Activated CD4-positive, alpha-beta memory T cell treated with anti-CD3 and anti-CD28 coated beads, Interleukin-2, amount 10 ng/mL, durations not matched to agents 7 days and 5 days (primary cell): ENCODE results near the gene LONRF2. TPM values are rescaled to one million over a fixed set of nuclear protein-coding genes. Genes with fewer than 3 reads are reported as not detected.

Source experiments
- CTCF ChIA-PET: fragments of 350-600 bp; sonication (Branson Sonifier 250); formaldehyde crosslinking; loops from one replicate; lab custom pipeline; 2021; ENCODE audit warnings: antibody characterized with exemption, inconsistent platforms; lab: Charles Lee
- POLR2A ChIA-PET: fragments of 350-600 bp; sonication (Branson Sonifier 250); formaldehyde crosslinking; loops from one replicate; lab custom pipeline; 2021; ENCODE audit warnings: antibody characterized with exemption; lab: Charles Lee
- DNase-seq: peaks from one replicate; pipeline ENCODE4 v3.0.0-alpha.2; 2020
- H3K27ac Mint-ChIP-seq: one replicate; pipeline ENCODE4 v1.8.0; 2021; ENCODE audit warnings: mild to moderate bottlenecking, mixed read lengths
- H3K27me3 Mint-ChIP-seq: one replicate; pipeline ENCODE4 v1.8.0; 2021; ENCODE audit warnings: mixed read lengths
- H3K36me3 Mint-ChIP-seq: one replicate; pipeline ENCODE4 v1.8.0; 2021; ENCODE audit warnings: low read depth, mixed read lengths
- H3K4me1 Mint-ChIP-seq: one replicate; pipeline ENCODE4 v1.8.0; 2021; ENCODE audit warnings: mixed read lengths
- H3K4me3 Mint-ChIP-seq: one replicate; pipeline ENCODE4 v1.8.0; 2021; ENCODE audit warnings: mild to moderate bottlenecking, mixed read lengths
- H3K9me3 Mint-ChIP-seq: one replicate; pipeline ENCODE4 v1.8.0; 2021; ENCODE audit warnings: mixed read lengths
- total RNA-seq, 2 experiments: library from RNA; stranded (reverse); gene quantifications; one replicate each; pipeline ENCODE4 v1.2.3, GENCODE V29; 2021

Gene LONRF2
- total RNA-seq, 2 experiments from 2014 or later, result 0.08 to 0.10 TPM

GRCh38 chr2:100235098-100235497, 87.2 kb downstream of the LONRF2 start:
- H3K27me3 Mint-ChIP-seq, result peaks cover 7% of the 10 kb centered on the region
- POLR2A ChIA-PET, result no interaction called here
- CTCF ChIA-PET, result interaction anchor here (1.1 to 1.3 kb wide), 2 partner anchors 146 to 677 kb away, joined by 3 read pairs; no protein-coding TSS in a partner anchor
- H3K9me3 Mint-ChIP-seq, result no peaks in the 10 kb centered on the region
- no peak overlapping the region for H3K4me3 Mint-ChIP-seq
- DNase-seq, result peak; percentile 18
- peak overlapping the region; percentile 9 for H3K27ac Mint-ChIP-seq
- no peaks in the 10 kb centered on the region for H3K36me3 Mint-ChIP-seq
- peaks cover 10% of the 10 kb centered on the region for H3K4me1 Mint-ChIP-seq

GRCh38 chr2:100234141-100234540, 88.2 kb downstream of the LONRF2 start:
- Mint-ChIP-seq H3K4me3 (no peak overlapping the region), H3K4me1 (peaks cover 10% of the 10 kb centered on the region), H3K27me3 (peaks cover 7% of the 10 kb centered on the region), H3K9me3 (no peaks in the 10 kb centered on the region), H3K27ac (no peak overlapping the region), H3K36me3 (no peaks in the 10 kb centered on the region)
- ChIA-PET POLR2A (no interaction called here), CTCF (interaction anchor here (1.3 kb wide), 1 partner anchor 676 kb away, joined by 3 read pairs; no protein-coding TSS in a partner anchor)
- no peak for DNase-seq

DNA sequence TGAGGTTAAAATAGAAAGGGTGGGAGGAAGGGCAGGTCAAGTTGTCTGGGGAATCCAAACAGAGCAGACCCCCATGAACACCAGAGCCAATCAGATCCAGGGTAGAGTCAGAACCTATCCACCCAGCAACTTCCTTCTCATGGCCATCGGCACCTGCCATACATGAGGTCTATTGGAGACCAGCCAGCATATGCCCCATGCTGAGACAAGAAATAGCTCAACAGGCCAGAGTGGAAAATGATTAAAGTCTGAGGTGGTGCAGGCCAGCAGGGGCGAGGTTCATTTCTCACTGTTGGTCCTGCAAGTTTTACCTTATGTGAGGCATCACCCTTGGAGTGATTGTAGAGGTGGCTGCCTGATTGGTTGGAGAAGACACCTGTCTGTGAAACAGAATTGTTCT, 89.2 kb downstream of the LONRF2 start:
- peaks cover 10% of the 10 kb centered on the region for H3K4me1 Mint-ChIP-seq
- POLR2A ChIA-PET, result no interaction called here

DNA sequence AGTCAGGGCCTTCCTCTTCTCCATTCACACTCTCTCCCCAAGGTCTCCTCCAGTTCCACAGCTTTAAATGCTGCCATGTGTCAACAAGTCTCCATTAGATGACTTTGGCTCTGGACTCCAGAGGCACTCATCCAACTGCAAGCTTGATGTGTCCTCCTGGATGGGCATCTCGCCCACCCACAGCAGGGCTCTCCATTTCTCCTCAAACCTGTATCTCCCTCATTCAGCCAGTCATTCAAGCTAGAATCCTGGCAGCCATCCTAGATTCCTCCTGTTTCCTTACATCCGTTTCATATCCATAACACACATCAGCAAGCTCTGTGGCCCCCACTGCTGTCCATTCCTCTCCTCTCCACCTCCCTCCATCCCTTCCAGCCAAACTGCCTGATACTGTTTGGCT, 91.5 kb downstream of the LONRF2 start:
- ChIA-PET CTCF (no interaction called here), POLR2A (no interaction called here)
- Mint-ChIP-seq H3K36me3 (no peaks in the 10 kb centered on the region), H3K27ac (no peak overlapping the region), H3K4me1 (peaks cover 10% of the 10 kb centered on the region), H3K9me3 (no peaks in the 10 kb centered on the region), H3K27me3 (peaks cover 10% of the 10 kb centered on the region), H3K4me3 (no peak overlapping the region)
- no peak for DNase-seq

More for the DNA sequence above, 89.2 kb downstream of the LONRF2 start:
- CTCF ChIA-PET, result interaction anchor here (0.9 kb wide), 1 partner anchor 148 kb away, joined by 3 read pairs; no protein-coding TSS in a partner anchor
- Mint-ChIP-seq H3K4me3 (no peak overlapping the region), H3K27me3 (peaks cover 7% of the 10 kb centered on the region), H3K36me3 (no peaks in the 10 kb centered on the region), H3K9me3 (no peaks in the 10 kb centered on the region), H3K27ac (no peak overlapping the region)
- no peak for DNase-seq

GRCh38 chr2:100228967-100229366, 93.3 kb downstream of the LONRF2 start:
- POLR2A ChIA-PET, result no interaction called here
- no peak for DNase-seq
- no peaks in the 10 kb centered on the region for H3K36me3 Mint-ChIP-seq
- no peaks in the 10 kb centered on the region for H3K9me3 Mint-ChIP-seq
- peaks cover 8% of the 10 kb centered on the region for H3K27me3 Mint-ChIP-seq
- H3K4me1 Mint-ChIP-seq, result no peaks in the 10 kb centered on the region
- CTCF ChIA-PET, result interaction anchor here (0.8 kb wide), 1 partner anchor 670 kb away, joined by 4 read pairs; no protein-coding TSS in a partner anchor
- H3K27ac Mint-ChIP-seq, result no peak overlapping the region
- H3K4me3 Mint-ChIP-seq, result no peak overlapping the region

- H3K9me3 Mint-ChIP-seq, result no peaks in the 10 kb centered on the region
- peaks cover 8% of the 10 kb centered on the region for H3K27me3 Mint-ChIP-seq
- no peak overlapping the region for H3K27ac Mint-ChIP-seq
- POLR2A ChIA-PET, result no interaction called here
- CTCF ChIA-PET, result interaction anchor here (0.8 kb wide), 1 partner anchor 669 kb away, joined by 4 read pairs; no protein-coding TSS in a partner anchor
- no peaks in the 10 kb centered on the region for H3K4me1 Mint-ChIP-seq
- no peak overlapping the region for H3K4me3 Mint-ChIP-seq
- no peaks in the 10 kb centered on the region for H3K36me3 Mint-ChIP-seq
- DNase-seq, result no peak
Observed at GRCh38 chr2:100228415-100228814, 93.9 kb downstream of the LONRF2 start.

- Mint-ChIP-seq H3K27ac (no peak overlapping the region), H3K36me3 (no peaks in the 10 kb centered on the region), H3K27me3 (peaks cover 3% of the 10 kb centered on the region), H3K4me1 (no peaks in the 10 kb centered on the region), H3K4me3 (no peak overlapping the region), H3K9me3 (no peaks in the 10 kb centered on the region)
- ChIA-PET POLR2A (no interaction called here), CTCF (no interaction called here)
- no peak for DNase-seq
Observed at GRCh38 chr2:100224988-100225710, 97.2 kb downstream of the LONRF2 start.

DNA sequence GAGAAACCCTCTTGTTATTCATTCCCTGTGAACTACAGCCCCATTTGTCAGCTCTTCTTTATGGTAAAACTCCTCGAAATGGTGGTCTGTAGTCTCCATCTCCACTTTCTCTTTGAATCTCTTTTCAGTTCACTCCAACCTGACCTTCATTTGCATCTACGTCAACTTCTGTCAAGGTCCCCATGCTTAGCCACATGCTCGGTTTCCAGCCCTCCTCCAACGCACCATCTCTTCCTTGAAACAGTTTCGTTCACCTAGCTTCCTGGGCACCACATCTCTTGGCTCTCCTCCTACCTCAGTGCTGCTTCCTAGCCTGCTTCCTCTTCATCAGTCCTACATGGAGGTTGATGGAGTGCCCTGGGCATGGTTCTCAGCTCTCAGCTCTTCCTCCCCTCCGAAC, 98.8 kb downstream of the LONRF2 start:
- H3K27ac Mint-ChIP-seq, result no peak overlapping the region
- H3K4me1 Mint-ChIP-seq, result no peaks in the 10 kb centered on the region

More for the DNA sequence above, 98.8 kb downstream of the LONRF2 start:
- CTCF ChIA-PET, result no interaction called here
- POLR2A ChIA-PET, result no interaction called here
- Mint-ChIP-seq H3K27me3 (peaks cover 3% of the 10 kb centered on the region), H3K4me3 (no peak overlapping the region), H3K9me3 (no peaks in the 10 kb centered on the region), H3K36me3 (no peaks in the 10 kb centered on the region)
- no peak for DNase-seq

Other genes starting within 250 kb of the LONRF2 start
- gene AFF3, start 179.9 kb downstream of the LONRF2 start, total RNA-seq, result under 1 TPM; 0.03 TPM
- gene CHST10, start 95.2 kb upstream of the LONRF2 start, total RNA-seq, result 1 to 10 TPM; 2.1 to 3.1 TPM
- not detected for gene NMS, start 148.0 kb upstream of the LONRF2 start, total RNA-seq
- gene PDCL3, start 240.5 kb upstream of the LONRF2 start, total RNA-seq, result 10 to 100 TPM; 39.6 to 40.4 TPM